Neural progenitor cell (in vitro differentiated cells): ENCODE results near the gene ERMP1. TPM values are rescaled to one million over a fixed set of nuclear protein-coding genes. Genes with fewer than 3 reads are reported as not detected.

Experiments used
- DNase-seq: peaks from one replicate; pipeline ENCODE4 v3.0.0-alpha.2; 2016; ENCODE audit warnings: low spot score
- H2AFZ ChIP-seq: fragments of 200-600 bp; sonication (generic); replicated peaks from 2 replicates; pipeline ENCODE4 v1.6.1; 2016; ENCODE audit warnings: antibody characterized with exemption
- H3F3A ChIP-seq: fragments of 200-600 bp; sonication (generic); 2 replicates; pipeline ENCODE4 v1.6.1; 2016; ENCODE audit warnings: antibody characterized with exemption, low read depth
- H3K27ac ChIP-seq: fragments of 200-600 bp; sonication (generic); 2 replicates; pipeline ENCODE4 v1.5.1; 2016; ENCODE audit warnings: mild to moderate bottlenecking
- H3K27me3 ChIP-seq: fragments of 200-600 bp; sonication (generic); 2 replicates; pipeline ENCODE4 v1.6.1; 2016; ENCODE audit warnings: mild to moderate bottlenecking, moderate library complexity
- H3K36me3 ChIP-seq: fragments of 200-600 bp; sonication (generic); 2 replicates; pipeline ENCODE4 v1.5.1; 2016
- H3K4me1 ChIP-seq: fragments of 200-600 bp; sonication (generic); 2 replicates; pipeline ENCODE4 v1.6.1; 2016; ENCODE audit warnings: mixed run types
- H3K4me2 ChIP-seq: fragments of 200-600 bp; sonication (generic); 2 replicates; pipeline ENCODE4 v1.6.1; 2016
- H3K4me3 ChIP-seq: fragments of 200-600 bp; sonication (generic); 2 replicates; pipeline ENCODE4 v1.5.1; 2016
- H3K79me2 ChIP-seq: fragments of 200-600 bp; sonication (generic); 2 replicates; pipeline ENCODE4 v1.6.1; 2016; ENCODE audit warnings: low read depth
- H3K9ac ChIP-seq: fragments of 200-600 bp; sonication (generic); 2 replicates; pipeline ENCODE4 v1.6.1; 2016
- H3K9me3 ChIP-seq: fragments of 200-600 bp; sonication (generic); 2 replicates; pipeline ENCODE4 v1.5.1; 2016; ENCODE audit warnings: low read depth
- H4K20me1 ChIP-seq: fragments of 200-600 bp; sonication (generic); 2 replicates; pipeline ENCODE4 v1.6.1; 2016; ENCODE audit warnings: low read depth
- H3K27ac Mint-ChIP-seq: 3 replicates; pipeline ENCODE4 v1.8.0; 2021; ENCODE audit warnings: mixed read lengths
- H3K27me3 Mint-ChIP-seq: 2 replicates; pipeline ENCODE4 v1.8.0; 2022; ENCODE audit warnings: low read depth, mild to moderate bottlenecking, inconsistent platforms, moderate library complexity, mixed read lengths; ENCODE audit not compliant: insufficient read depth
- H3K36me3 Mint-ChIP-seq: 3 replicates; pipeline ENCODE4 v1.8.0; 2021; ENCODE audit warnings: mixed read lengths
- H3K4me1 Mint-ChIP-seq: 3 replicates; pipeline ENCODE4 v1.8.0; 2021; ENCODE audit warnings: mixed read lengths
- H3K4me3 Mint-ChIP-seq: 3 replicates; pipeline ENCODE4 v1.8.0; 2021; ENCODE audit warnings: mild to moderate bottlenecking, moderate library complexity, mixed read lengths
- H3K9me3 Mint-ChIP-seq: 3 replicates; pipeline ENCODE4 v1.8.0; 2020; ENCODE audit warnings: mixed read lengths
- EZH2 ChIP-seq: fragments of 200-600 bp; sonication (generic); IDR thresholded peaks from 2 replicates; pipeline ENCODE4 v1.6.1; 2017; ENCODE audit warnings: antibody characterized with exemption, mild to moderate bottlenecking, moderate library complexity
- EZH2phosphoT487 ChIP-seq: fragments of 200-600 bp; sonication (generic); IDR thresholded peaks from 2 replicates; pipeline ENCODE4 v1.6.1; 2017; ENCODE audit warnings: antibody characterized with exemption
- total RNA-seq: library from RNA; depleted of rRNA; stranded (reverse); fragments of >200 nt; gene quantifications from 2 replicates; pipeline ENCODE4 v1.2.3, GENCODE V29; 2015; ENCODE audit warnings: low replicate concordance
- TF ChIP-seq, protein P1 (sequence below): fragments of 200-600 bp; sonication (generic); IDR thresholded peaks from 2 replicates; pipeline ENCODE4 v1.5.1; 2017; ENCODE audit warnings: antibody characterized with exemption, mild to moderate bottlenecking

The ERMP1 gene
- total RNA-seq, 1 donor from 2014 or later = 25.5 TPM

DNA sequence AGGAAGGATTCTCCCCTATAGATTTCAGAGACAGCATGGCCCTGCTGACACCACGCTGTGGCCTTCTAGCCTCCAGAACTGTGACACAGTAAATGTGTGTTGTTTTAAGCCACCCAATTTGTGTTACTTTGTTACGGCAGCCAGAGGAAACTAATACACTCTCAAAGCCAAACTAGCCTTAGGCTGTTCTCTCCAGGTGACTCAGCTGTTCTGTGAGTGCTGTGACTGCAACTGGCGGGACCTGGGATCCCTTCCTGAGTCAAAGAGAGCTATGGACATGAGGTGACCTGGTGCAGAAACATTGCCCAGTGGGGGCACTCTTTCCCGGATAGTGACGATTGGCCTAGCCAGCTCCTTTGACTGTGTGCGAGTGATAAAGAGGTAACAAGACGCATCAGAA, 43.8 kb upstream of the ERMP1 start:
- Mint-ChIP-seq H3K4me1 (no peaks in the 10 kb centered on the region), H3K27me3 (peaks cover 5% of the 10 kb centered on the region), H3K27ac (no peak overlapping the region), H3K36me3 (no peaks in the 10 kb centered on the region), H3K9me3 (no peaks in the 10 kb centered on the region), H3K4me3 (no peak overlapping the region)
- Histone ChIP-seq H3K4me3 (no peak overlapping the region), H2AFZ (no peak overlapping the region), H3K4me1 (no peaks in the 10 kb centered on the region), H3K27me3 (no peaks in the 10 kb centered on the region), H3K4me2 (no peak overlapping the region), H3K79me2 (no peaks in the 10 kb centered on the region), H3K36me3 (no peaks in the 10 kb centered on the region), H3F3A (no peaks in the 10 kb centered on the region), H4K20me1 (no peaks in the 10 kb centered on the region), H3K27ac (no peak overlapping the region), H3K9me3 (no peaks in the 10 kb centered on the region), H3K9ac (no peak overlapping the region)
- DNase-seq = no peak
- TF ChIP-seq EZH2 (no peak), EZH2phosphoT487 (no peak)
- TF ChIP-seq, protein P1, sequence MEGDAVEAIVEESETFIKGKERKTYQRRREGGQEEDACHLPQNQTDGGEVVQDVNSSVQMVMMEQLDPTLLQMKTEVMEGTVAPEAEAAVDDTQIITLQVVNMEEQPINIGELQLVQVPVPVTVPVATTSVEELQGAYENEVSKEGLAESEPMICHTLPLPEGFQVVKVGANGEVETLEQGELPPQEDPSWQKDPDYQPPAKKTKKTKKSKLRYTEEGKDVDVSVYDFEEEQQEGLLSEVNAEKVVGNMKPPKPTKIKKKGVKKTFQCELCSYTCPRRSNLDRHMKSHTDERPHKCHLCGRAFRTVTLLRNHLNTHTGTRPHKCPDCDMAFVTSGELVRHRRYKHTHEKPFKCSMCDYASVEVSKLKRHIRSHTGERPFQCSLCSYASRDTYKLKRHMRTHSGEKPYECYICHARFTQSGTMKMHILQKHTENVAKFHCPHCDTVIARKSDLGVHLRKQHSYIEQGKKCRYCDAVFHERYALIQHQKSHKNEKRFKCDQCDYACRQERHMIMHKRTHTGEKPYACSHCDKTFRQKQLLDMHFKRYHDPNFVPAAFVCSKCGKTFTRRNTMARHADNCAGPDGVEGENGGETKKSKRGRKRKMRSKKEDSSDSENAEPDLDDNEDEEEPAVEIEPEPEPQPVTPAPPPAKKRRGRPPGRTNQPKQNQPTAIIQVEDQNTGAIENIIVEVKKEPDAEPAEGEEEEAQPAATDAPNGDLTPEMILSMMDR = no peak

DNA sequence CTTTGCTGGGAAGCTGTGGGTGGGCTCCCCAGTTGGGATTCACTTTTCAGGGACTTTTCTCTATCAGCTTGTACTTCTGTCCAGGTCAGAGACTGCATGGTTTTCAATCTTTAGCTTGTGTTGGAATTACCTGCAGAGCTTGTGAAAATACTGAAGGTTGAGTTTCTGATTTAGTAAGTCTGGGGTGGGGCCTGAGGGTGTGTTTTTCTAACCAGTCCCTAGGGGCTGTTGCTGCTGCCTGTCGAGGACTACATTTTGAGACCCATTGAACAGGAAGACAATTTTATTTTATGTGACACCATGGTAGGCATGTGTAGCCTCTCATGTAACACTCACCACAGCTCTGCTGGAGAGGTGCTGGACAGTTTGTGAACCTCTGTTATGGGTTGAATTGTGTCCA, 43.1 kb upstream of the ERMP1 start:
- no peak overlapping the region for H3K9ac ChIP-seq
- no peak for DNase-seq
- no peak overlapping the region for H3K4me2 ChIP-seq
- no peak for TF ChIP-seq EZH2phosphoT487
- no peak for TF ChIP-seq EZH2
- H4K20me1 ChIP-seq = no peaks in the 10 kb centered on the region
- no peaks in the 10 kb centered on the region for H3K4me1 Mint-ChIP-seq
- H3K27me3 Mint-ChIP-seq = peaks cover 5% of the 10 kb centered on the region
- H3K9me3 ChIP-seq = no peaks in the 10 kb centered on the region
- H3K36me3 ChIP-seq = no peaks in the 10 kb centered on the region
- H3F3A ChIP-seq = no peaks in the 10 kb centered on the region
- no peak overlapping the region for H3K27ac ChIP-seq
- no peaks in the 10 kb centered on the region for H3K79me2 ChIP-seq
- no peak overlapping the region for H2AFZ ChIP-seq
- H3K4me1 ChIP-seq = no peaks in the 10 kb centered on the region
- H3K36me3 Mint-ChIP-seq = no peaks in the 10 kb centered on the region
- H3K27ac Mint-ChIP-seq = no peak overlapping the region
- H3K27me3 ChIP-seq = no peaks in the 10 kb centered on the region
- H3K4me3 ChIP-seq = no peak overlapping the region
- H3K9me3 Mint-ChIP-seq = no peaks in the 10 kb centered on the region
- H3K4me3 Mint-ChIP-seq = no peak overlapping the region

DNA sequence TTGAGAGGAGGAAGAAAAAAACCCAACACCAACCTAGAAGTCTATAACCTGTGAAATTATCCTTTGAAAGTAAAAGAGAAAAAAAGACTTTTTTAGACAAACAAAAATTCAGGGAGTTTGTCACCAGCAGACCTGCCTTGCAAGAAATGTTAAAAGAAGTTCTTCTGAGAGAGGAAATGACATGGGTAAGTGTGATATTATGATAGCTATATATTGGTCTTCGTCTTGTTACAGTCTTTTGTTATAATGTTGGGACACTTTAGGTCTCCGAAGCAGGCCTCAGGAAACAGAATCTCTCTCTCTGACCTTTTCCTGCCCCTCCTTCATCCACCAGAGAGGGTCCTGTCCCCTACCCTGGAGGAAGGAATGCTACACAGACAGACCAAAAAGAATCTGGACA, 41.1 kb upstream of the ERMP1 start:
- no peak overlapping the region for H3K4me3 ChIP-seq
- H3K4me1 ChIP-seq = no peaks in the 10 kb centered on the region
- H3F3A ChIP-seq = no peaks in the 10 kb centered on the region
- H3K4me3 Mint-ChIP-seq = no peak overlapping the region
- no peak overlapping the region for H3K27ac Mint-ChIP-seq
- TF ChIP-seq, protein P1 = no peak
- TF ChIP-seq EZH2 (no peak), EZH2phosphoT487 (no peak)
- no peak overlapping the region for H3K27ac ChIP-seq
- no peak overlapping the region for H3K9ac ChIP-seq
- H3K36me3 Mint-ChIP-seq = no peaks in the 10 kb centered on the region
- no peak overlapping the region for H3K4me2 ChIP-seq
- no peaks in the 10 kb centered on the region for H3K36me3 ChIP-seq
- no peaks in the 10 kb centered on the region for H3K79me2 ChIP-seq
- no peaks in the 10 kb centered on the region for H3K27me3 ChIP-seq
- DNase-seq = no peak
- H3K4me1 Mint-ChIP-seq = no peaks in the 10 kb centered on the region
- H3K27me3 Mint-ChIP-seq = peaks cover 5% of the 10 kb centered on the region
- H3K9me3 ChIP-seq = no peaks in the 10 kb centered on the region
- no peaks in the 10 kb centered on the region for H3K9me3 Mint-ChIP-seq
- H4K20me1 ChIP-seq = no peaks in the 10 kb centered on the region
- H2AFZ ChIP-seq = no peak overlapping the region

DNA sequence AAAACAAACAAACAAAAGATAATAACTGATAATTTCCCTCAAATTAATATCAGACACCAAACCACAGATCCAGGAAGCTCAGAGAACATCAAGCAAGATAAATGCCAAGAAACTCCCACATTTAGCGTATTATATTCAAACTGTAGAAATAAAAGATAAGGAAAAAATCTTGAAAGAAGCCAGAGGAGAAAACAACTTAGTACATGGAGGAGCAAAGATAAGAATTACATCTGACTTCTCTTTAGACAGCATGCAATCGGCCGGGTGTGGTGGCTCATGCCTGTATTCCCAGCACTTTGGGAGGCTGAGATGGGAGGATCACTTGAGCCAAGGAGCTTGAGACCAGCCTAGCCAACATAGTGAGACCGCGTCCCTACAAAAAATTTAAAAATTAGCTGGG, 40.5 kb upstream of the ERMP1 start:
- Histone ChIP-seq H3K4me2 (no peak overlapping the region), H3K27ac (no peak overlapping the region), H3K27me3 (no peaks in the 10 kb centered on the region), H2AFZ (no peak overlapping the region), H3K79me2 (no peaks in the 10 kb centered on the region), H3K9me3 (no peaks in the 10 kb centered on the region), H3K9ac (no peak overlapping the region), H3K4me1 (no peaks in the 10 kb centered on the region), H3K36me3 (no peaks in the 10 kb centered on the region), H4K20me1 (no peaks in the 10 kb centered on the region), H3K4me3 (no peak overlapping the region), H3F3A (no peaks in the 10 kb centered on the region)
- DNase-seq = no peak
- Mint-ChIP-seq H3K9me3 (no peaks in the 10 kb centered on the region), H3K27me3 (peaks cover 5% of the 10 kb centered on the region), H3K36me3 (no peaks in the 10 kb centered on the region), H3K4me1 (no peaks in the 10 kb centered on the region), H3K4me3 (no peak overlapping the region), H3K27ac (no peak overlapping the region)
- TF ChIP-seq, protein P1 = no peak
- TF ChIP-seq EZH2phosphoT487 (no peak), EZH2 (no peak)
